BE2C (cell line): ENCODE measurements around the gene TUBA3E.
"Not testable (repeated sequence)": the region's sequence is repeated elsewhere in the genome, so short reads cannot be mapped to it uniquely, and the experiment has no call there.

Experiments used
- DNase-seq: peaks from one replicate; pipeline ENCODE4 v3.0.0-alpha.2; 2020
- H3K27me3 ChIP-seq: fragments of 250-450 bp; sonication (Bioruptor Pico); 2 replicates; pipeline ENCODE4 v1.5.1; 2020; ENCODE audit warnings: mild to moderate bottlenecking
- H3K36me3 ChIP-seq: fragments of 250-450 bp; sonication (Bioruptor Pico); 2 replicates; pipeline ENCODE4 v1.5.1; 2020; ENCODE audit warnings: mild to moderate bottlenecking
- H3K4me1 ChIP-seq: fragments of 250-450 bp; sonication (Bioruptor Pico); 2 replicates; pipeline ENCODE4 v1.5.1; 2020
- H3K4me3 ChIP-seq: 2 replicates; pipeline ENCODE4 v1.5.1; 2011; ENCODE audit warnings: low read depth, low read length
- H3K9me3 ChIP-seq: fragments of 250-450 bp; sonication (Bioruptor Pico); 2 replicates; pipeline ENCODE4 v1.5.1; 2020
- TF ChIP-seq, protein P1 (sequence below): IDR thresholded peaks from 2 replicates; pipeline ENCODE4 v1.5.1; 2012; ENCODE audit warnings: mild to moderate bottlenecking, low read depth, low read length

Gene TUBA3E

DNA sequence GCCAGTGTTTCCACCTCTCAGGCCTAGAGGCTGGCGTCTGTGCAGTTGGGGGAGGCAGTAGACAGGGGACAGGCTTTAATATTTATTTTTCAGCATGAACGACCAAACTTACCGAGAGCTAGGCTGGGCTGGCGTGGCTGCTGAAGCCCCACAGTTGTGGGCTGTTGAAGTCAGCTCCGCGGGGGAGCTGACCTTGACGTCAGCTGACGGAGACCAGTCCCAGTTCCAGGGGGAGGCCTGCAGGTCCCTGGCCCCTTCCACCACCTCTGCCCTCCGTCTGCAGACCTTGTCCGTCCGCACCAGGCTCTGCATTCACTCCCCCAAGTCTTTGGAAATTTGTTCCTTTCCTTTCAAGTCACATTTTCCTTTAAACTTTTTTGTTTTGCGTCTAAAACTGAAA is 33.4 kb upstream of the TUBA3E start:
- Histone ChIP-seq H3K36me3 (no peaks in the 10 kb centered on the region), H3K9me3 (no peaks in the 10 kb centered on the region), H3K4me3 (no peak overlapping the region), H3K27me3 (no peaks in the 10 kb centered on the region), H3K4me1 (no peaks in the 10 kb centered on the region)
- TF ChIP-seq, protein P1, sequence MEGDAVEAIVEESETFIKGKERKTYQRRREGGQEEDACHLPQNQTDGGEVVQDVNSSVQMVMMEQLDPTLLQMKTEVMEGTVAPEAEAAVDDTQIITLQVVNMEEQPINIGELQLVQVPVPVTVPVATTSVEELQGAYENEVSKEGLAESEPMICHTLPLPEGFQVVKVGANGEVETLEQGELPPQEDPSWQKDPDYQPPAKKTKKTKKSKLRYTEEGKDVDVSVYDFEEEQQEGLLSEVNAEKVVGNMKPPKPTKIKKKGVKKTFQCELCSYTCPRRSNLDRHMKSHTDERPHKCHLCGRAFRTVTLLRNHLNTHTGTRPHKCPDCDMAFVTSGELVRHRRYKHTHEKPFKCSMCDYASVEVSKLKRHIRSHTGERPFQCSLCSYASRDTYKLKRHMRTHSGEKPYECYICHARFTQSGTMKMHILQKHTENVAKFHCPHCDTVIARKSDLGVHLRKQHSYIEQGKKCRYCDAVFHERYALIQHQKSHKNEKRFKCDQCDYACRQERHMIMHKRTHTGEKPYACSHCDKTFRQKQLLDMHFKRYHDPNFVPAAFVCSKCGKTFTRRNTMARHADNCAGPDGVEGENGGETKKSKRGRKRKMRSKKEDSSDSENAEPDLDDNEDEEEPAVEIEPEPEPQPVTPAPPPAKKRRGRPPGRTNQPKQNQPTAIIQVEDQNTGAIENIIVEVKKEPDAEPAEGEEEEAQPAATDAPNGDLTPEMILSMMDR, result no peak
- DNase-seq, result no peak

DNA sequence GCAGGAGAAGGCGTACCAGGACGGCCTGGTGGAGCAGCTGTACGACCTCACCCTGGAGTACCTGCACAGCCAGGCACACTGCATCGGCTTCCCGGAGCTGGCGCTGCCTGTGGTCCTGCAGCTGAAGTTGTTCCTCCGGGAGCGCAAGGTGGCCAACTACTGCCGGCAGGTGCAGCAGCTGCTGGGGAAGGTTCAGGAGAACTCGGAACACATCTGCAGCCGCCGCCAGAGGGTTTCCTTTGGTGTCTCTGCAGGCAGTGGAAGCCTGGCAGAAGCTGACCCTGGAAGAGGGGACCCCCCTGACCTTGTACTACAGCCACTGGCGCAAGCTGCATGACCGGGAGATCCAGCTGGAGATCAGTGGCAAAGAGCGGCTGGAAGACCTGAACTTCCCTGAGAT is 32.7 kb upstream of the TUBA3E start:
- not testable (repeated sequence) for H3K4me1 ChIP-seq, H3K36me3 ChIP-seq, DNase-seq, H3K9me3 ChIP-seq, H3K4me3 ChIP-seq, H3K27me3 ChIP-seq

DNA sequence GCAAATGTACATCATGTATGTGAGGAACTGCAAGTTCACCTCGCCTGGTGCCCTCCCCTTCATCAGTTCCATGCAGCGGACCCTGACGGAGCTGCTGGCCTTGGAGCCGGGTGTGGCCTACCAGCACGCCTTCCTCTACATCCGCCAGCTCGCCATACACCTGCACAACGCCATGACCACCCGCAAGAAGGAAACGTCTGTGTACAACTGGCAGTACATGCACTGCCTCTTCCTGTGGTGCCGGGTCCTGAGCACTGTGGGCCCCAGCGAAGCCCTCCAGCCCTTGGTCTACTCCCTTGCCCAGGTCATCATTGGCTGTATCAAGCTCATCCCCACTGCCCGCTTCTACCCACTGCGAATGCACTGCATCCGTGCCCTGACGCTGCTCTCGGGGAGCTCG is 32.1 kb upstream of the TUBA3E start:
- H3K4me1 ChIP-seq, H3K4me3 ChIP-seq, H3K9me3 ChIP-seq, H3K27me3 ChIP-seq, H3K36me3 ChIP-seq, DNase-seq: not testable (repeated sequence)

DNA sequence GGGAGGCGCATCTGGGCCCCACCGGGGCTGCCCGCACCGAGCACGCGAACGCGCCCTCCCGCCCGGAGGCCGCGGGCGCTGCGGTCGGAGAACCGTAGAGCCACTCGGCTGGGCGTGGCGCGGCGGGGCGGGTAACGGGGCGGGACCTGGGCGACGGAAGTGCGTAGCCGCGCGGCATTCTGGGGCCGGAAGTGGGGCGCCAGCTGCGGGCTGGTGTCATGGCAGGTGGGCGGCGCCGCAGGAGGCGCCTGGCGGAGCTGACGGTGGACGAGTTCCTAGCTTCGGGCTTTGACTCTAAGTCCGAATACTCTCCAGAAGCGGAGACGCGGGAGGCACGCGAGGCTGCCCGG is 30.9 kb upstream of the TUBA3E start:
- not testable (repeated sequence) for H3K27me3 ChIP-seq, H3K4me1 ChIP-seq, H3K9me3 ChIP-seq, H3K36me3 ChIP-seq
- peak; percentile 91 for DNase-seq
- H3K4me3 ChIP-seq, result peak overlapping the region; percentile 71

DNA sequence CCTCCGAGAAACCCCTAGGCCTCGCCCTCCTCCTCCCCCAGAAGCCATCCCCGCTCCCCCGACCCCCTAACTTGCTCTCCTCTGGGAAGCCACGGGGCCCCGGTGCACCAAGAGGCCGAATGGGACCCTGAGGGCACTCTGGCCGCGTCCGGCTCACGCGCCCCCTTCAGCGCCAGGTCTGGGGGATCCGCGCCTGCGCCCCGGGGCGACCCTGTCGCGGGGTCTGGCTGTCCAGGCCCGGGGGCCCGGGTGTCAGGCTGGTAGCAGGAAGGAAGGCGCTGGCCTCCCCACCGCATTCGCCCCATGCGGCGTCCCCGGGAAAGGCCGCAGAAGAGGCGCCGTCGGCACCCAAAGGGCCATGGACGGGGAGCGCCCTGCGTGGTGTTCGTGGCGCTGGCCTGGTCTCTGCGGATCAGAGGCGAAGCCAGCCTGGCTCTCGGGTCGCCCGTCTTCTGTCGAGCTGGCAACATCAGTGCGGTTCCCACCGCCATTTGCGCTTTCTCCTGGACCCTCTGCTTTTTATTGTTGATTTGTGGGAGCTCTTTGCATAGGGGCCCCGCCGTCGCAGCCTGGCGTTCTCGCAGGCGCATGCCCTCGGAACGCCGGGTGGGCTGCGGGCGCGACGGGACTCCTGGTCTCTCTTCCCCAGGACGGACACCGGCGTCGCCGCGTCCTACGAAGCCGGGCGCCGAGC is 30.4 kb upstream of the TUBA3E start:
- H3K27me3 ChIP-seq, H3K4me1 ChIP-seq, H3K36me3 ChIP-seq, H3K9me3 ChIP-seq, H3K4me3 ChIP-seq, DNase-seq: not testable (repeated sequence)

DNA sequence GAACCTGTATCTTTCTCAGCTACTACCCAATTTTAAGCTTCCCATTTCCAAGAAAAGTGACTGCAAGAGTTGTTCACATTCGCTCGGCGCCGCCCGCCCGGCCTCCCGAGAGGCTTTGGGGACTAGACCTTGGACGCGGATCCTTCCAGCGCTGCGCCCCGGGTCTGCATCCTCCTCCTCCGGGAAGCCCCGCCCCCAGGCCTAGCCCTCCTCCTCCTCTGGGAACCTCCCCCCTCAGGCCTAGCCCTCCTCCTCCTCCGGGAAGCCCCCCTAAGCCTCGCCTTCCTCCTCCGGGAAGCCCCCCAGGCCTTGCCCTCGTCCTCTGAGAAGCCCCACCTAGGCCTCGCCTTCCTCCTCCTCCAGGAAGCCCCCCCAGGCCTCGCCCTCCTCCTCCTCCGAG is 29.8 kb upstream of the TUBA3E start:
- not testable (repeated sequence) for H3K9me3 ChIP-seq, H3K36me3 ChIP-seq, H3K4me3 ChIP-seq, DNase-seq, H3K27me3 ChIP-seq, H3K4me1 ChIP-seq

DNA sequence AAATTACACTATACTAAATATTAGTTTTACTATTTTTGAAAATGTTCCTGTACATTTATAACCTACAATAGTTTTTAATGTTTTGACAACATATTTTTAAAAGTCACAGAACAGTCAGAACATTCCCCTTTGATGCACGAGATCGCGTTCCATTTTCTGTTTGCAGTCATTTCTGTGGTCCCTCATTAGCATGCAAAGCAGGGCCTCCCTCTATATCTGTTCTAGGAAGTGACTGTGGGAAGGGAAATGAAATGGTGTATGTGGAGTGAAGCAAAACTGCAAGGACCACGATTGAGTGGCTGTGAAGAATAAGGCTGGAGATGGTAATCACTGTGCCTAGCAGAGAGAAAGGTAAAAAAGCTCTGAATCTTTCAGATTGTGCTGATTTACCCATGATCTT is 24.3 kb upstream of the TUBA3E start:
- not testable (repeated sequence) for H3K27me3 ChIP-seq, H3K36me3 ChIP-seq, H3K4me1 ChIP-seq, H3K9me3 ChIP-seq, DNase-seq, H3K4me3 ChIP-seq

DNA sequence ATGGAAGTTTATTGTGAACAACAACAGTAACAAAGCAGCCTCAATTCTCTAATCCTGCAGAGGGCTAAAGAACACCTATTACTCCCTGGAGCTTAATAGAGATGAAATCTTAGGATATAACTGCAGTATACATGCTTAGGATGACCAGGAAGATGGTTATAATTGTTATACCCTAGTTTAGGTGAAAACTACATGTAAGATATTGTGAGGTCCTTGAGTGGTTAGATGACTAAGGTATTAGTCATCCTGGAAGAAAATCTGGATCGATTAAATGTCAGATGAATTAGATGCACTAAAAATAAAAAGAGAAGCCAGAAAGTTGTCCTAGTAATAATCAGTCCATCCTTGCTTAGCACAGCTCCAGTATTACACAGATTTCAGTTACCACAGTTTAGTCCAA is 22.3 kb upstream of the TUBA3E start:
- DNase-seq, H3K4me3 ChIP-seq, H3K9me3 ChIP-seq, H3K4me1 ChIP-seq, H3K36me3 ChIP-seq, H3K27me3 ChIP-seq: not testable (repeated sequence)

DNA sequence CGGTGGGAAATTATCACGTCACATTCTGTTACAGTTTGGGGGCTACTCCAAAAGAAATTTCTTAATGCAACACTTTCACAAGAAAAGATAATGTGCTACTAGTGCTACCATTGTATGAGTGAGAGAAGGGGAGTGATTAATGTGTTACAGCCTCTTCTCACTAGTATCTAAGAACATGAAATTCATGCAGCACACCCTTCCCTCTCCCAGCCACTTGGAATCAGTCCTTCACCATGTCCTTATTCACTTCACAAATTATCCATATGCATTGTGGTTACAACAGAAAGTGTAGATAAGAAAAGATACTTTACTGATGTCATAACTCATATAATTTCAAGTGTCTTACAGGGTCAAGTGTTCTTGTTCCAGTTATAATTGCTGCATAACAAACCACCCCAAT is 20.9 kb upstream of the TUBA3E start:
- not testable (repeated sequence) for H3K9me3 ChIP-seq, H3K36me3 ChIP-seq, H3K27me3 ChIP-seq, H3K4me1 ChIP-seq, DNase-seq, H3K4me3 ChIP-seq

DNA sequence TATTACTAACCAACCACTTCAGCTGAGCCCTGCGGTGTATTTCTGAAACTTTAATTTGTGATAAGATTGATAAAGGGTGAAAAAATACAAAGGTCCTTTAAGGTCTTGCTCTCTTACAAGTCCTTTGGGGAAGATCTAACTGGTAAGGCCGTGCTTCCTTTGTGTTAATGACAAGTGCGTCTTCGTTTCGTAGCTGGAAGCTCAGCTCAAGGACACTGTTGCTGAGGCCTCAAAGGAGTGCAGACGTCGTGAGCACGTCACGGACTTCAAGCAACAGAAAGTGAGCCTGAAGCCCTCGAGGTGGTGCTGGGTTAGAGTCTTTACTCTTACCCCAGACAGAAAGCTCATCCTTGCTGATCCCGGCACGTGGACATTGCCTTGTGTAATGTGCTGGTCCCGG is 8.8 kb upstream of the TUBA3E start:
- H3K4me3 ChIP-seq, DNase-seq, H3K27me3 ChIP-seq, H3K36me3 ChIP-seq, H3K9me3 ChIP-seq, H3K4me1 ChIP-seq: not testable (repeated sequence)

DNA sequence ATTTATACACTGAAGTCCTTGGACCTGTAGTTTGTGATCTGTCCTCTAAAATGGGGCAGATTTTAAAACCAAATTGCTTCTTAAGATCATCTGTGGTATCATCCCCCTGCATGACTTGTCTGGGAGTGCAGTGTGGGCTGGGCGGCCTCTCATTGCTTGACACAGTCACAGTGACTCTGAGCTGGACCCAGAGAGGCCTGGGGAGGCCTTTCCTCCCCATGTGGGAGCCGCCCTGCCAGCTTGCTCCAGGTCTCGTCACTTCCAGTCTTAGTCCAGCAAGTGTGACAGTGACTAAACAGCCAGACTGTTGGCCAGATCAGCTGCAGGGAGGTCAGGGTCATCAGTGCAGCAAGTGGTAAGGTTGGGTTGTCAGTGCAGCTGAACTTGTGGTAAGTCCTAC is 4.9 kb upstream of the TUBA3E start:
- not testable (repeated sequence) for H3K9me3 ChIP-seq, H3K36me3 ChIP-seq, H3K27me3 ChIP-seq, DNase-seq, H3K4me1 ChIP-seq, H3K4me3 ChIP-seq

DNA sequence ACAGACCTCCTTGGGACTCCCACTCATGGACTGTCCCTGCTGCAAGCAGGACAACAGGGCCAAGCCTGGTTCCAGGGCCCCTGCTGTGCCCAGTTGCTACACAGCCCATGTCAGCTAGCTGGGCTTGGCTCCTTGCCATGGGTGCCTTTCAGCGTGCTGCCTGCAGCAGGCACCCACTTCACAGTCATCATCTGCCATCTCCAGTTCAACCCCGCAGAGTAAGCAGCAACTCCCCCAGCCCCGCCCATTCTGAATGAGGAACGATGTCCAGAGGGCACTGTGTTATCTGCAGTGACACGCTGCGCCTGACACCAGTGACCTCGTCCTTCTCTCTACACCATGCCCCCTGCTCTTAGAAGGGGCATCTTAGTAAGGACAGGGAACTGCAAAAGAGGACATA is 4.3 kb upstream of the TUBA3E start:
- H3K9me3 ChIP-seq, H3K27me3 ChIP-seq, H3K36me3 ChIP-seq, DNase-seq, H3K4me1 ChIP-seq, H3K4me3 ChIP-seq: not testable (repeated sequence)

DNA sequence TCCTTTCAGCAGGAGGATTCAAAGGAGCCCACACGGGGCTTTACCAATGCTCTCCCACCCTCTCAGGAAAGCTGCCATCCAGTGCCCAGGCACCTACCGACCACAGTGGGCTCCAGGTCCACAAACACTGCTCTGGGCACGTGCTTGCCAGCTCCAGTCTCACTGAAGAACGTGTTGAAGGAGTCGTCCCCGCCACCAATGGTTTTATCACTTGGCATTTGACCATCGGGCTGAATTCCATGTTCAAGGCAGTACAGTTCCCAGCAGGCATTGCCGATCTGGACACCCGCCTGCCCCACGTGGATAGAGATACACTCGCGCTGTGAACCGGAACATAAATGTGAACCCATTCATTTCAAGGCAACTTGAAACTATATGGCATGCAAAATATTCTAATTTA is 2.2 kb downstream of the TUBA3E start:
- H3K36me3 ChIP-seq, H3K4me3 ChIP-seq, DNase-seq, H3K9me3 ChIP-seq, H3K27me3 ChIP-seq, H3K4me1 ChIP-seq: not testable (repeated sequence)

DNA sequence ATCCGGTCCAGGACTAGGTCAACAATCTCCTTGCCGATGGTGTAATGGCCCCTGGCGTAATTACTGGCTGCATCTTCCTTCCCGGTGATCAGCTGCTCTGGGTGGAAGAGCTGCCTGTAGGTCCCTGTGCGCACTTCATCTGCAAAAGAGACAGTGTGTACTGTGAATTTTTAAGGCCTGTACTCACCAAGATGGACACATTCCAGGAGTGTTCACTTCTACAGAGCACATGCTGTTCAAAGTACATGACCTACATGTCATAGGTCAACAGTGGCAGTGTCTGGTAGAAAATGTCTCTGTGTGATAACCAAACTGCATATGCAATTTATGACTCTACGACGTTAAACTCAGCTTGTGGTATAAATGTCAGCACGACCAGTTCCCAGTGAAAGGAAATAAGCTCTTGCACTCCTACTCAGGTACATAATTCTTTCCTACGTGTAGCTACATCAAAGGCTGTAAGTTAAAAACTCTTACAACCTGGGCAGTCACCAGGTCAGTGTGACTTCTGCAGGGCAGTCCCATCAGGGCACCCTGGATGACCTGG is 3.1 kb downstream of the TUBA3E start:
- not testable (repeated sequence) for H3K9me3 ChIP-seq, H3K36me3 ChIP-seq, H3K27me3 ChIP-seq, DNase-seq, H3K4me3 ChIP-seq, H3K4me1 ChIP-seq

DNA sequence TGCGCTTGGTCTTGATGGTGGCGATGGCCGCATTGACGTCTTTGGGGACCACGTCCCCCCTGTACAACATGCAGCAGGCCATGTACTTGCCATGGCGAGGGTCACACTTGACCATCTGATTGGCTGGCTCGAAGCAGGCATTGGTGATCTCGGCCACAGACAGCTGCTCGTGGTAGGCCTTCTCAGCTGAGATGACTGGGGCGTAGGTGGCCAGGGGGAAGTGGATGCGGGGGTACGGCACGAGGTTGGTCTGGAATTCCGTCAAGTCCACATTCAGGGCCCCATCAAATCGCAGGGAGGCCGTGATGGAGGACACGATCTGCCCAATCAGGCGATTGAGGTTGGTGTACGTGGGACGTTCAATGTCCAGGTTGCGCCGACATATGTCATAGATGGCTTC is 4.4 kb downstream of the TUBA3E start:
- not testable (repeated sequence) for H3K9me3 ChIP-seq, H3K4me3 ChIP-seq, H3K4me1 ChIP-seq, H3K36me3 ChIP-seq, DNase-seq, H3K27me3 ChIP-seq

DNA sequence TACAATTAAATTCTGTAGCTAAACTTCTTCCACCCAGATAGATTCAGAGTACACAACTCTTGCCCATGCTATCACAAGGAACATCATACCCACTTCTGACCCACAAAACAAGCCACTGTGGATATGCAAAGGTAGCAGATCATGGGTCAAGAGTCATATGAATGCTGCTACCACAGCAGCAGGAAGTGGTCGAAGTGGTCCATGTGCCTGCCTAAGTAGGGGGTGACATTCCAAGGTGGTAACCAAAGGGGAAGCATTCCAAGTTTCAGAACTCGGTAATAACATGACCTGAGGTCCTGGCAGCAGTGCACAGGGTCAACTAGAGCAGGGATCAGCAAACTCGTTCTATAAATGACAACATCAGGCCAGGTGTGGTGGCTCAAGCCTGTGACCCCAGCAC is 5.8 kb downstream of the TUBA3E start:
- H3K9me3 ChIP-seq, H3K27me3 ChIP-seq, H3K4me1 ChIP-seq, H3K36me3 ChIP-seq, DNase-seq, H3K4me3 ChIP-seq: not testable (repeated sequence)
